SJSA1 (cell line): ENCODE data around the gene SCML1. TPM values are rescaled to one million over a fixed set of nuclear protein-coding genes. Genes with fewer than 3 reads are reported as not detected.
"Not testable (repeated sequence)": the region's sequence is repeated elsewhere in the genome, so short reads cannot be mapped to it uniquely, and the experiment has no call there.

ENCODE experiments used
- DNase-seq, 2 experiments: peaks; one replicate each; pipeline ENCODE4 v3.0.0-alpha.2; 2015 to 2020; ENCODE audit warnings: low spot score in 2 of 2, low read depth in 1 of 2
- H3K27ac ChIP-seq: fragments of 250-450 bp; sonication (Bioruptor Pico); 2 replicates; pipeline ENCODE4 v1.5.1; 2020; ENCODE audit warnings: mild to moderate bottlenecking, moderate library complexity
- H3K27me3 ChIP-seq: fragments of 250-450 bp; sonication (Bioruptor Pico); replicated peaks from 2 replicates; pipeline ENCODE4 v1.5.1; 2020; ENCODE audit warnings: mild to moderate bottlenecking, moderate library complexity
- H3K36me3 ChIP-seq: fragments of 250-450 bp; sonication (Bioruptor Pico); 2 replicates; pipeline ENCODE4 v1.5.1; 2020; ENCODE audit warnings: mild to moderate bottlenecking
- H3K4me1 ChIP-seq: fragments of 250-450 bp; sonication (Bioruptor Pico); replicated peaks from 2 replicates; pipeline ENCODE4 v1.6.1; 2021; ENCODE audit warnings: mild to moderate bottlenecking
- H3K4me3 ChIP-seq: fragments of 250-450 bp; sonication (Bioruptor Pico); 2 replicates; pipeline ENCODE4 v1.5.1; 2020; ENCODE audit warnings: mild to moderate bottlenecking
- H3K9me3 ChIP-seq: fragments of 250-450 bp; sonication (Bioruptor Pico); replicated peaks from 2 replicates; pipeline ENCODE4 v1.5.1; 2020; ENCODE audit warnings: mild to moderate bottlenecking
- total RNA-seq: library from RNA; depleted of rRNA; stranded (reverse); fragments of >200 nt; shearing (Covaris generic); gene quantifications from 2 replicates; pipeline ENCODE4 v1.2.3, GENCODE V29; 2014

Gene SCML1
- total RNA-seq, 1 experiment from 2014 or later = 30.5 TPM

DNA sequence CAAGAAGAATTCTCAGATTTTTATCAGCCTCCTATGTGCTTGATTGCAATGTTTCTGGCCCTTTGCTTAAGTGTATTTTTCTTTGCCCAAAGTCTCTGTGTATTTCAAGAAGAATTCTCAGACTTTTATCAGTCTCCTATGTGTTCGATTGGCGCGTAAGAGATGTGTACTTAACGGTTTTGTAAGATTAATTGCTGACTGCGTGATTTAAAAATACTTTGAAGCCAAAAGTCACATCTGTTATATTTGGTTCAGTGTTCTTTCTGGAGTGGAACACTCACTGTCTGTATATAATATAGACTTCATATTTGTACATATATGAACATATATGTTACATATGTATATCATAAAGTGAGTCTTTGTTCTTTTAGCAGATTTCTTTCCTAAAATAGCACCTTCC lies 11.4 kb downstream of the SCML1 start:
- Histone ChIP-seq H3K27ac (no peak overlapping the region), H3K4me3 (no peak overlapping the region), H3K4me1 (peaks cover 3% of the 10 kb centered on the region), H3K27me3 (no peaks in the 10 kb centered on the region), H3K36me3 (peaks cover 6% of the 10 kb centered on the region; the same call in 1 of the 2 replicates), H3K9me3 (no peaks in the 10 kb centered on the region)
- DNase-seq = no peak

DNA sequence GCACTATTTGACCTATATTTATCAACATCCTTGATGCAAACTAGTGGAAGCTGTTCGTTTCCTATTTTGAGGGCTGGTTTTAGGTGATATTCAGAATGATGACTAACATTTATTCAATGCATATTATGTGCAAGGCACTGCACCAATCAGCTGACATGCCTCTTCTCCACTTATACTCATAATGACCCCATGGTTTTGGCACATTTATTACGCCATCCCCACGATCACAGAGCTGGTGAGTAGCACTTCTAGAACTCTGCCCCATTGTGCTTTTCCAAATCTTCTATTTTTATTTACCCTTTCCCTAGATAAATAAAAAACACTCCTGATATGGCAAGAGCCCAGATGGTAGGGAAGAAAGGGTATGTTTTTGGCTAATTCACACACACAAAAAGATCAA lies 13.1 kb downstream of the SCML1 start:
- Histone ChIP-seq H3K27me3 (no peaks in the 10 kb centered on the region), H3K4me3 (no peak overlapping the region), H3K4me1 (no peaks in the 10 kb centered on the region), H3K36me3 (peaks cover 6% of the 10 kb centered on the region; the same call in 1 of the 2 replicates), H3K27ac (no peak overlapping the region), H3K9me3 (no peaks in the 10 kb centered on the region)
- no peak for DNase-seq

DNA sequence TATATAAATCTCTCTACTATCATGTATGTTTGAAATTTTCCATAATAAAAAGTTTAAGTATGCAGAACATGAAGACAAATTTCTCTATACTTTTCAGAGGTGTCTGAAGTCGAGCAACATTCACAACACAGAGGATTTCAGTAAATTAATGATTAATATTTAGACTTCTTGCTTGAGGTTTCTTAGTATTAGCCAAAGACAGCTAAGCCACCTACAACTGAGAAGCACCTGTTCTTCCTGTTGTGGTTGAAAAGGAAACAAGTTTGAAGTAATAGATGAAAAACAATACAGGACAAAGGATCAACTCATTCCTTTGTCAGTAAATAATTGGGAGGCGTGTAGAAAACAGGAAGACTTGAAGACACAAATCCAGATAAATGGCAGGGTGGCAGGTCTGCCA lies 21.1 kb downstream of the SCML1 start:
- H3K36me3 ChIP-seq = no peaks in the 10 kb centered on the region
- no peak for DNase-seq
- H3K27ac ChIP-seq = no peak overlapping the region
- no peak overlapping the region for H3K4me3 ChIP-seq
- no peaks in the 10 kb centered on the region for H3K27me3 ChIP-seq
- no peaks in the 10 kb centered on the region for H3K4me1 ChIP-seq
- no peaks in the 10 kb centered on the region for H3K9me3 ChIP-seq

DNA sequence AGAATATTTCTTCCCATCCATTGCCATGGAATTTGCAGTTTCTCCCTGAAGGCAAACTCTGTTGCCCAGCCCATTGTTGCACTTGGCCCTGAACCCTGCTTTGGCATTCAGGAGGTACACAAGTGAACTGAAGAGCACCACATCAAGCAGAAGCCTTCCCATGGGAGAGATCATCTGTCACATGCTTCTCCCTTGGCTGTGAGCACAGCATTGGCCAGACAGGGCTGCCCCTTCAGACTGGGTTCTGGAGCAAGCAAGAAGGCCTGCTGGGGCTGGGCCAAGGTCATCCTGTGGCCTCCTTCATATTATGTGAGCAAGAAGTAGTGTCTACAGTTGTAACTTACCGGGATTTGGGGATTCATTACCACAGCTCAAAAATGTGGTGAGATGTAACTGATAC lies 22.7 kb downstream of the SCML1 start:
- Histone ChIP-seq H3K27me3 (no peaks in the 10 kb centered on the region), H3K36me3 (no peaks in the 10 kb centered on the region), H3K27ac (no peak overlapping the region), H3K4me1 (no peaks in the 10 kb centered on the region), H3K4me3 (no peak overlapping the region), H3K9me3 (no peaks in the 10 kb centered on the region)
- DNase-seq = no peak

DNA sequence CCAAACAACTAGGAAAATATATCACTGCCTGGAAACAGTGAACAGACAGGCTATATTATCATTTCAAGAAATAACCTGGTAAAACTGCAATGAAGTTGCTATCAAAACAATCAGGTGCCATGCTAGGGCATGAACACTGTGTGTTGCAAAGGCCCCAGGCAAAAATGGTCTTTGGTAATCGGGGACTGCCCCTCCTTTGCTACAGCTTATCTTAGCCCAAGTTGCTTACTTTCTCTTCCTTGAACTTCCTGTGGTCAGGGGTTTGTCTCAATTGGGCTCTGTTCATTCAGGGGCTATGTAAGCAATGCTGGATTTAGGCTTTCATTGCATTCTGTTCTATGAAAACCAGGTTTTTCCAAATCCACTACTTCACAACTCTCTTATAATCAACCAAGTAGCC lies 30.4 kb downstream of the SCML1 start:
- Histone ChIP-seq H3K27me3 (no peaks in the 10 kb centered on the region), H3K9me3 (no peaks in the 10 kb centered on the region), H3K27ac (no peak overlapping the region), H3K4me1 (no peaks in the 10 kb centered on the region), H3K36me3 (no peaks in the 10 kb centered on the region), H3K4me3 (no peak overlapping the region)
- no peak for DNase-seq

DNA sequence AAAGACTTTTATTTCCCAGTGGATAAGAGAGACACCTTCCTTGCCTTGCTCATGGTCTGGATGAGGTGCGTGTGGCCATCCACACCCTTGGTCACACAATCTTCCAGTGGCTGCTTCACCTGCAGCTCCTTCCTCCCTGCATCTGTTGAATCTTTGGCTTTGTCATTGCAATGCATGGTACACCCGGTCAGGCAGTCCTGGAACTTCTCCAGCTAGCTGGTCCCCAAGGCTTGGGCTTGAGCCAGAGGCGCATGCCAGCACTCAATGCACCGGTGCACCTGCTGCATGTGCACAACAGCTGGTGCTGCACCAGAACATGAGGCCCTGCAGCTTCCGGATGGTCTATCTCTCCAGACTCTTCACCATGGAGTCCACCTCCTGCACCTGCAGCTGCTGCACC lies 31.7 kb downstream of the SCML1 start:
- Histone ChIP-seq H3K4me1 (no peaks in the 10 kb centered on the region), H3K27me3 (no peaks in the 10 kb centered on the region), H3K4me3 (no peak overlapping the region), H3K27ac (no peak overlapping the region), H3K9me3 (no peaks in the 10 kb centered on the region), H3K36me3 (no peaks in the 10 kb centered on the region)
- DNase-seq = no peak

DNA sequence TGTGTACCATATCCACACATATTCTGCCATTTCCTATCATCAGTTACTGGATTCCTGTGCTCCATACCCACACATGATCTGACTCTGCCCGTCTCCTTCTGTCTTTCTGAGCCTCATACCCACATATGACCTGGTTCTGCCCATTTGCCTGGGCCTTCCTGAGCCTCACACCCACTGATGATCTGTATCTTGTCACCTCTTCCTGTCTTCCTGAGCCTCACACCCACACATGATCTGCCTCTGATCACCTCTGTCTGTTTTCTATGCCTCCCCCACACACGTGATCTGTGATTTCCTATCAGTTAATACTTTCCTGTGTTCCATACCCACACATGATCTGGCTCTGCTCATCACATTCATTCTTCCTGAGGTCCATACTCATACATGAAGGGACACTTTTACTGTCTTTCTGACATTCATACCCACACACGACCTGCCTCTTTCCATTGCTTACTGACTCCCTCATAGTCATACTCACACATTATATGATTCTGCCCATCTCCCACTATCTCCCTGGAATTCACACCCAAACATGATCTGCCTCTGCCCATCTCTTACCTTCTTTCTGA lies 32.5 kb downstream of the SCML1 start:
- Histone ChIP-seq H3K4me3 (no peak overlapping the region), H3K9me3 (no peaks in the 10 kb centered on the region), H3K4me1 (no peaks in the 10 kb centered on the region), H3K27ac (no peak overlapping the region), H3K36me3 (no peaks in the 10 kb centered on the region), H3K27me3 (no peaks in the 10 kb centered on the region)
- no peak for DNase-seq

DNA sequence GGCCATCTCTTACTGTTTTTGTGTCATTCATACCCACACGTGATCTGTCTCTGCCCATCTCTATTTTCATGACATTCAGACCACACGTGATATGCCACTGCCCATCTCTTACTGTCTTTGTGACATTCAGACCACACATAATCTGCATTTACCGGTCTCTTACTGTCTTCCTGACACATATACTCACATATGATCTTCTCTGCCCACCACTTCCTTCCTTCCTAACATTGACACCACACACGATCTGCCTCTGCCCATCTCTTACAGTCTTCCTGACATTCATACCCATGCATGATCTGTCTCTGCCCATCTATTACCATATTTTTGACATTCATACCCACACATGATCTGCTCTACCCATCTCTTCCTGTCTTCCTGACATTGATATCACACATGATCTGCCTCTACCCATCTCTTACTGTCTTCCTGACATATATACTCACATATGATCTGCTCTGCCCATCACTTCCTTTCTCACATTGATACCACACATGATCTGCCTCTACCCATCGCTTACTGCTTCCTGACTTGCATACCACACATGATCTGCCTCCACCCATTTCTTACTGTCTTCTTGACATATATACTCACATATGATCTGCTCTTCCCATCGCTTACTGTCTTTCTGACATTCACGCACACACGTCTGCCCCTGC lies 36.1 kb downstream of the SCML1 start:
- DNase-seq = no peak
- Histone ChIP-seq H3K27me3 (no peaks in the 10 kb centered on the region), H3K4me3 (no peak overlapping the region), H3K36me3 (no peaks in the 10 kb centered on the region), H3K4me1 (no peaks in the 10 kb centered on the region), H3K9me3 (no peaks in the 10 kb centered on the region), H3K27ac (no peak overlapping the region)

DNA sequence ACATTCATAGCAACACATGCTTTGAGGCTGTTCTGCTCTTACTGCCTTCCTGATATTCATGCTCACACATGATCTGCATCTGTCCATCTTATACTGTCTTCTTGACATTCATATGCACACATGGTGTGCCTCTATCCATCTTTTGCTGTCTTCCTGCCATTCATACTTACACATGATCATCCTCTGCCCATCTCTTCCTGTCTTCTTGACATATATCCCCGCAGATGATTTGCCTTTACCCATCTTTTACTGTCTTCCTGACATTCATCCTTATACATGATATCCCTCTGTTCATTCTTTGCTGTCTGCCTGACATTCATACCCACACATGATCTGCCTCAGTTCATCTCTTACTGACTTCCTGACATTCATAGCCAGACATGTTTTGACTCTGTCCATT lies 36.8 kb downstream of the SCML1 start:
- no peaks in the 10 kb centered on the region for H3K9me3 ChIP-seq
- no peaks in the 10 kb centered on the region for H3K4me1 ChIP-seq
- no peaks in the 10 kb centered on the region for H3K36me3 ChIP-seq
- H3K27me3 ChIP-seq = no peaks in the 10 kb centered on the region
- H3K27ac ChIP-seq = no peak overlapping the region
- no peak for DNase-seq
- H3K4me3 ChIP-seq = no peak overlapping the region

DNA sequence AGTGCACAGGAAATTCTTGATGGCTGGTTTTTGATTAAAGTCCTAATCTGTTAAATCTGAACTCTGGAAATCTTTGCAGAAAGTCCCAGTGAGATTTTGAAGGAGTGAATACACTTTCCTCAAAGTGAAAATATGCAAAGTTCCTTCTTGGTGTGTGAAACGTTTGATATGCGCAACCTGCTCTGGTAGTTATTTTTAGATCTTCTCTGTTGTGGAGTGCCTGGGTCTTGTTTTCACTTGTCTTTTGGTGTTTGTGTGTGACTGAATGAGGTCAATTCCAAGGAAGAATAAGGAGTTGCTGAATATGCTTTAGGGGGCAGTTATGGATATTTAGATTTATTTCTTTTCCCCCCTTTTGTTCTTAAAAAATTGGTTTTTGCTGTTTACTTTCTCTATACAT lies 41.7 kb downstream of the SCML1 start:
- Histone ChIP-seq H3K27me3 (no peaks in the 10 kb centered on the region), H3K9me3 (no peaks in the 10 kb centered on the region), H3K27ac (no peak overlapping the region), H3K36me3 (no peaks in the 10 kb centered on the region), H3K4me3 (no peak overlapping the region), H3K4me1 (no peaks in the 10 kb centered on the region)
- no peak for DNase-seq

DNA sequence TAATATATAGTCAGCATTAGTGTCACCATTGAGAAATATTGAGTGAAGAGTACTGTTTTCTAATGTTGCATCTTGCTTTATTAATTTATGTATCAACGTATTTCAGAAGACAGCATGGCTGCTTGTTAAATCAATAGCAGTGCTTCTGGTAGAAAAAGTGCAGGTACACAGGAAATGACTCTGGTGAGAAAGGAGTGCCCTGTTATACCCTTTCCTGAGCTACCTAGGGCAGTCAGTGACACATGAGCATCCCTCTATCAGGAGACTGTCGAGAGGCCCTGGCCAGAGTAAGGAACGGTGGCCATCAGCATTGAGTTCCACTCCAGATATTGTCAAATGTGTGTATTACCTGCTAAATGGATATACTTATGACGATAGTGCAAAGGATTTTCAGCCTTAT lies 42.1 kb downstream of the SCML1 start:
- no peak overlapping the region for H3K27ac ChIP-seq
- DNase-seq = no peak
- no peaks in the 10 kb centered on the region for H3K27me3 ChIP-seq
- H3K36me3 ChIP-seq = no peaks in the 10 kb centered on the region
- no peaks in the 10 kb centered on the region for H3K9me3 ChIP-seq
- H3K4me3 ChIP-seq = no peak overlapping the region
- no peaks in the 10 kb centered on the region for H3K4me1 ChIP-seq

DNA sequence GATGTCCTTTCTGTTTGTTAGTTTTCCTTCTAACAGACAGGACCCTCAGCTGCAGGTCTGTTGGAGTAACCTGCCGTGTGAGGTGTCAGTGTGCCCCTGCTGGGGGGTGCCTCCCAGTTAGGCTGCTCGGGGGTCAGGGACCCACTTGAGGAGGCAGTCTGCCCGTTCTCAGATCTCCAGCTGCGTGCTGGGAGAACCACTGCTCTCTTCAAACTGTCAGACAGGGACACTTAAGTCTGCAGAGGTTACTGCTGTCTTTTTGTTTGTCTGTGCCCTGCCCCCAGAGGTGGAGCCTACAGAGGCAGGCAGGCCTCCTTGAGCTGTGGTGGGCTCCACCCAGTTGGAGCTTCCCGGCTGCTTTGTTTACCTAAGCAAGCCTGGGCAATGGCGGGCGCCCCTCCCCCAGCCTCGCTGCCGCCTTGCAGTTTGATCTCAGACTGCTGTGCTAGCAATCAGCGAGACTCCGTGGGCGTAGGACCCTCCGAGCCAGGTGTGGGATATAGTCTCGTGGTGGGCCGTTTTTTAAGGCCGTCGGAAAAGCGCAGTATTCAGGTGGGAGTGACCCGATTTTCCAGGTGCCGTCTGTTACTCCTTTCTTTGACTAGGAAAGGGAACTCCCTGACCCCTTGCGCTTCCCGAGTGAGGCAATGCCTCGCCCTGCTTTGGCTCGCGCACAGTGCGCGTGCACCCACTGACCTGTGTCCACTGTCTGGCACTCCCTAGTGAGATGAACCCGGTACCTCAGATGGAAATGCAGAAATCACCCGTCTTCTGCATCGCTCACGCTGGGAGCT lies 49.5 kb downstream of the SCML1 start:
- H3K36me3 ChIP-seq, H3K27ac ChIP-seq, DNase-seq, H3K4me1 ChIP-seq, H3K27me3 ChIP-seq, H3K4me3 ChIP-seq, H3K9me3 ChIP-seq: not testable (repeated sequence)

DNA sequence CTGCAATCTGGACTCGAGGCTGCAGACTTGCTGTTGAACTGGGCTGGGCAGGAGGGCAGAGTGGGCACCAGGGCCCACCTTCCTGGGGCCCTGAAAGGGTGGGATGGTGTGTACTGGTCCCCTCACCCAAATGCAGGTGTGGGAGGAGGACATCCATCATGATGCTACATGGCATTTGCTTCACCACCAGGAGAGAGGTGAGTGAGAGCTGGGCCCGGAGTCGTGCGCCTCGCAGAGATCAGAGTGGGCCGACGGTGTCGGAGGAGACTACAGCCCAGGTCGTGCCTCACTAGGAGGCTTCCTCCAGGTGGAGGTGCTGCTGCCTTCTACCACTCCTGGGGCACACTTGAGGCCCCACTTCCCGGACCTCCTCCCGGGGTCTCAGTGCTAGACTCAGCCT lies 50.3 kb downstream of the SCML1 start:
- no peaks in the 10 kb centered on the region for H3K27me3 ChIP-seq
- H3K4me1 ChIP-seq = no peaks in the 10 kb centered on the region
- no peaks in the 10 kb centered on the region for H3K36me3 ChIP-seq
- H3K4me3 ChIP-seq = no peak overlapping the region
- DNase-seq = no peak
- no peak overlapping the region for H3K27ac ChIP-seq
- no peaks in the 10 kb centered on the region for H3K9me3 ChIP-seq

DNA sequence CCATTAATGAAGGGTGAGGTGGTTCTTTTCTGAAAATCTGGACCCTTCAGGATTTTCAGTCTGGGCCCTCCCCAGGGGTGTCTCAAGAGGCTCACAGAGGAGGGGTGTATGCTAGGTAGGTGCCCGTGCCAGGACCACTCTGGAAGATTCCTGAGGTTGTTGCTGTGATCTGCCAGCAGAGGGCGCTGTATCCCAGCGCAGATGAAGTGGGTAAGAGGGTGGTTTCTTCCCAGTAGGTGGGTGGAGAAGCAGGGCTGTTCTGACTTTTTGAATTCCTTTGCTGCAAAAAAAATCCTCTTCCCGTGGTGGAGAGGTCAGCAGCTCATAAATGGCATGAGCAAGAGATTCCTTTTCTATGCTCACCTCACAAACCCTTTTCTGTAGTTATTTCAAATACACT lies 51.1 kb downstream of the SCML1 start:
- Histone ChIP-seq H3K27ac (no peak overlapping the region), H3K4me3 (no peak overlapping the region), H3K9me3 (no peaks in the 10 kb centered on the region), H3K36me3 (no peaks in the 10 kb centered on the region), H3K4me1 (no peaks in the 10 kb centered on the region), H3K27me3 (no peaks in the 10 kb centered on the region)
- DNase-seq = peak in 1 of 2 experiments; percentile 19
